GM23248 (cell line): ENCODE results near the gene MAML3. TPM values are rescaled to one million over a fixed set of nuclear protein-coding genes. Genes with fewer than 3 reads are reported as not detected.

Experiments
- DNase-seq: peaks from one replicate; pipeline ENCODE4 v3.0.0-alpha.2; 2015
- H2AFZ ChIP-seq: fragments of 200-600 bp; sonication (generic); 2 replicates; pipeline ENCODE4 v1.6.1; 2016; ENCODE audit warnings: antibody characterized with exemption
- H3F3A ChIP-seq: fragments of 200-600 bp; sonication (generic); 2 replicates; pipeline ENCODE4 v1.6.1; 2016; ENCODE audit warnings: mild to moderate bottlenecking, antibody characterized with exemption, mixed run types; ENCODE audit not compliant: insufficient read depth
- H3K27ac ChIP-seq: fragments of 200-600 bp; sonication (generic); 2 replicates; pipeline ENCODE4 v1.5.1; 2016; ENCODE audit warnings: mild to moderate bottlenecking
- H3K27me3 ChIP-seq: fragments of 200-600 bp; sonication (generic); replicated peaks from 2 replicates; pipeline ENCODE4 v1.6.1; 2016; ENCODE audit warnings: mild to moderate bottlenecking; ENCODE audit not compliant: insufficient read depth
- H3K36me3 ChIP-seq: fragments of 200-600 bp; sonication (generic); 2 replicates; pipeline ENCODE4 v1.6.1; 2016; ENCODE audit warnings: low read depth, mild to moderate bottlenecking
- H3K4me1 ChIP-seq: fragments of 200-600 bp; sonication (generic); 2 replicates; pipeline ENCODE4 v1.6.1; 2016; ENCODE audit warnings: mild to moderate bottlenecking; ENCODE audit not compliant: insufficient read depth
- H3K4me2 ChIP-seq: fragments of 200-600 bp; sonication (generic); one replicate; pipeline ENCODE4 v1.6.1; 2016; ENCODE audit warnings: mild to moderate bottlenecking; ENCODE audit not compliant: unreplicated experiment
- H3K4me3 ChIP-seq: fragments of 200-600 bp; sonication (generic); 2 replicates; pipeline ENCODE4 v1.5.1; 2016; ENCODE audit warnings: mild to moderate bottlenecking
- H3K79me2 ChIP-seq: fragments of 200-600 bp; sonication (generic); 2 replicates; pipeline ENCODE4 v1.6.1; 2016; ENCODE audit warnings: mild to moderate bottlenecking; ENCODE audit not compliant: insufficient read depth
- H3K9ac ChIP-seq: fragments of 200-600 bp; sonication (generic); 2 replicates; pipeline ENCODE4 v1.6.1; 2016; ENCODE audit warnings: mild to moderate bottlenecking
- H3K9me2 ChIP-seq: fragments of 200-600 bp; sonication (generic); 2 replicates; pipeline ENCODE4 v1.6.1; 2016; ENCODE audit warnings: mixed run types, mild to moderate bottlenecking, moderate library complexity; ENCODE audit not compliant: insufficient read depth
- H3K9me3 ChIP-seq: fragments of 200-600 bp; sonication (generic); one replicate; pipeline ENCODE4 v1.6.1; 2017; ENCODE audit warnings: low read depth
- H4K20me1 ChIP-seq: fragments of 200-600 bp; sonication (generic); 2 replicates; pipeline ENCODE4 v1.6.0; 2016; ENCODE audit not compliant: insufficient read depth
- EZH2 ChIP-seq: fragments of 200-600 bp; sonication (generic); IDR thresholded peaks from 2 replicates; pipeline ENCODE4 v1.6.1; 2018; ENCODE audit warnings: antibody characterized with exemption, mild to moderate bottlenecking; ENCODE audit not compliant: insufficient read depth, poor library complexity, severe bottlenecking
- EZH2phosphoT487 ChIP-seq: fragments of 200-600 bp; sonication (generic); IDR thresholded peaks from 2 replicates; pipeline ENCODE4 v1.6.1; 2018; ENCODE audit warnings: antibody characterized with exemption, moderate library complexity, mild to moderate bottlenecking, low read depth; ENCODE audit not compliant: insufficient read depth
- WGBS, 2 experiments: methylation state at CpG; one replicate each; pipeline ENCODE4 v1.1.6; 2015 to 2017; ENCODE audit warnings: low lambda C conversion rate in 2 of 2, low coverage in 1 of 2; ENCODE audit errors: missing lambda C conversion rate in 2 of 2; 5-methylcytosine and 5-hydroxymethylcytosine counted together
- in situ Hi-C: fragments of 300-500 bp; cut with MboI; formaldehyde crosslinking; loops from 2 replicates; pipeline ENCODE4 v1.15.0; 2020
- polyA plus RNA-seq: library from polyadenylated mRNA; unstranded; fragments of >200 nt; fragmentation: Nextera tagmentation; extraction: Ambion mirVana; gene quantifications from 2 replicates; pipeline ENCODE4 v1.2.1, GENCODE V29; 2016
- total RNA-seq: library from RNA; depleted of rRNA; stranded (reverse); fragments of >200 nt; shearing (Covaris generic); gene quantifications from 2 replicates; pipeline ENCODE4 v1.2.3, GENCODE V29; 2014

Gene MAML3
- total and polyA plus RNA-seq, 2 experiments from 2014 or later: 0.96 to 1.5 TPM

DNA sequence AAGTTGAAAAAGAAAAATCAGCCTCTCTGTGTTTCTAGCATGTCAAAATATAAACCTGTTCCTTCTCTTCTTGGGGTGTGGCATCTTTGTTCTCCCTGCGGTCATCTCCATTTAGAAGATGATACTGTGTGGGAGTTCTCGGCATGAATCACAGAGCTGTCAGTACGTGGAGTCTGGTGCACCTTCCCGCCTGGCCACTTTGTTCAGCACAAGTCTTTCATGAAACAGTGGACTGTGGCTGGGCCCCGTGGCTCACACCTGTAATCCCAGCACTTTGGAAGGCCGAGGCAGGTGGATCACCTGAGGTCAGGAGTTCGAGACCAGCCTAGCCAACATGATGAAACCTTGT lies 166.5 kb downstream of the MAML3 start:
- TF ChIP-seq EZH2phosphoT487: no peak
- no peak for TF ChIP-seq EZH2
- H3K4me2 ChIP-seq: no peak overlapping the region

DNA sequence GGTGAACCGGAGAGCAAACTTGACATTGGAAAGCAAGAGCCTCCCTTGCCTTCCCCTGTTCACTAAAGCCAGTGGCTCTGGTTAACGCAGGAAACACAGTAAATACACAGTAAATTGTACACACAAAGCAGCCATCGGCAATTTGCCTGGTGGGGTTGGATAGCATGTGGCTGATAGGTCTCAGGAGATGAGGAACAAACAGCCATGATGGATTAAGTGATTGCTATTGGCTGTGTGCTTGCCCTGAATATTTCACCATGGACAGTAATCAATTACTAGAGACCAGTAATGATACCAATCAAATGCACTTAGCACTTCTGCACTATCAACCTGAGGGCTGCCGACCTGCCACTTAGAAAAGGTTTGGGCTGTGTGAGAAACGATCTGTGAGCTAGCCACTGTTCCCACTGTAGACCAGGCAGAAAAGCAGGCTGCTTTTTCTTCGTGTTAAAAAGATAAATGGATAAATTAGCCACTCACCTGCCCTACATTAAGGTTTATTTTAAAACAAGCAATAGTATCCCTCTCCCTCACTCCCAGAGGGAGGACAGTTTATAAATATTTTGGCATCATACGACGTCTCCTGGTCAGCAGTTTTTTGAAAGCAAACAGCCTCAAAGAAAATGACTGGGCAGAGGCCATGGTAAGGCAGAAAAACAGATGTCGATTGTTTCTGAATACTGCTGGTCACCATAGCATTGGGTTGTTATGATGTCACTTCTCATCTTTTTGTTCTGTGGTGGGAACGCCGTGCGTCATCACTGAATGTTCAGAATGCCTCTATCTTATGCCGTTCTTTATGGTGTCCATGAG lies 167.1 kb downstream of the MAML3 start:
- WGBS, 2 experiments: 63 to 65% methylated on average over 13 of the region's 13 CpGs
- Histone ChIP-seq H4K20me1 (no peaks in the 10 kb centered on the region), H2AFZ (no peak overlapping the region), H3K27ac (no peak overlapping the region), H3K27me3 (no peaks in the 10 kb centered on the region), H3K4me1 (peaks cover 12% of the 10 kb centered on the region), H3K4me2 (no peak overlapping the region), H3K9me3 (no peaks in the 10 kb centered on the region), H3K9ac (no peak overlapping the region), H3K9me2 (0 out of 2 replicates have a peak, but pooled peaks cover under 1% of the 10 kb centered on the region), H3K4me3 (no peak overlapping the region), H3K79me2 (no peaks in the 10 kb centered on the region), H3F3A (peaks cover 11% of the 10 kb centered on the region; the same call in 1 of the 2 replicates), H3K36me3 (no peaks in the 10 kb centered on the region)
- in situ Hi-C loops: no loop called here
- no peak for TF ChIP-seq EZH2phosphoT487
- TF ChIP-seq EZH2: no peak
- DNase-seq: peak; percentile 9

More for the DNA sequence above, 166.5 kb downstream of the MAML3 start:
- Histone ChIP-seq H3K4me3 (no peak overlapping the region), H3K36me3 (no peaks in the 10 kb centered on the region), H2AFZ (no peak overlapping the region), H4K20me1 (no peaks in the 10 kb centered on the region), H3K79me2 (no peaks in the 10 kb centered on the region), H3K4me1 (peaks cover 12% of the 10 kb centered on the region), H3K9me3 (no peaks in the 10 kb centered on the region), H3K9ac (no peak overlapping the region), H3F3A (peaks cover 11% of the 10 kb centered on the region; the same call in 1 of the 2 replicates), H3K9me2 (no peaks in the 10 kb centered on the region), H3K27me3 (no peaks in the 10 kb centered on the region), H3K27ac (no peak overlapping the region)
- no peak for DNase-seq
- 80 to 82% methylated on average over 7 of the region's 7 CpGs for WGBS, 2 experiments
- in situ Hi-C loops: no loop called here

DNA sequence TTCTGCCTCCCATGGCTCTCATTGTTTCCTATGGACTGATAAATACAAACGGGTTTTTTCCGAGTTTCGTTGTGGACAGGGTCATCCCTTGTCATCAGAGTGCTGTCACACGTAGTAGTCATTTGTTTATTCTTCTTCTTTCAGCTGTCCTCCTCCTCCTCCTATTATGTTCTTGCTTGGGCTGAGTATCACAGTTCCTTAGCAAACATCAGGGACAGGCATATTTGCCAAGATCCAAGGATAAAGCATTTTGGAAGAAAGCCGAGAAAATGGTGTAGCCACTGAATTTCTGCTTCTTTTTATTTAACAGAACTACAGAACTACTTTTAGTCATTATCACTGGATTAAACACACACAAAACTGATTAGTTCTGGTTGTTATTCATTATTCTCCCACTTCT lies 167.9 kb downstream of the MAML3 start:
- no peak overlapping the region for H2AFZ ChIP-seq
- no peak overlapping the region for H3K4me2 ChIP-seq
- H4K20me1 ChIP-seq: no peaks in the 10 kb centered on the region
- H3K9me3 ChIP-seq: no peaks in the 10 kb centered on the region
- no peak overlapping the region for H3K4me3 ChIP-seq
- peaks cover 12% of the 10 kb centered on the region for H3K4me1 ChIP-seq
- H3K27me3 ChIP-seq: no peaks in the 10 kb centered on the region
- peaks cover 5% of the 10 kb centered on the region; the same call in 1 of the 2 replicates for H3K9me2 ChIP-seq
- TF ChIP-seq EZH2phosphoT487: no peak
- no peak for TF ChIP-seq EZH2
- peaks cover 11% of the 10 kb centered on the region; the same call in 1 of the 2 replicates for H3F3A ChIP-seq
- H3K27ac ChIP-seq: no peak overlapping the region
- 68 to 70% methylated on average over 5 of the region's 5 CpGs for WGBS, 2 experiments
- H3K9ac ChIP-seq: no peak overlapping the region
- no peaks in the 10 kb centered on the region for H3K36me3 ChIP-seq
- H3K79me2 ChIP-seq: no peaks in the 10 kb centered on the region
- no peak for DNase-seq
- in situ Hi-C loops: no loop called here

DNA sequence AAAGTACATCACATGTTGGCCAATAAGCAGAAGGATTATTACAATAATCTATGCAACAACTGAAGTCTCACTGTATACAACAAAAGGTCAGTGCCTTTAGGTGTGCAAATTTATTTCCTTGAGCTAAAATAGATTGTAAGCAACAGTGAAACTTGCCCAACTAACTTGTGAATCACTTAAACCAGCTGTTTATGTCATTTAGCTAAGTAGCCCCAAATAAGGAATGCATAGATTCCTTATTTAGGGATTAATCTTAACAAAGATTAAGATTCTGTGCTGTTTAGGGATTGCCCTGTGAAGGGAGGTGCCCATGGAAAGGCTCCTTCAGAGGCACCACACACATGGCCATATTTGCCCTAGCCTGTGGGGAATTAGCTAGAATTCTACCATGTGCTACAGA lies 168.6 kb downstream of the MAML3 start:
- in situ Hi-C loops: no loop called here
- DNase-seq: no peak
- peaks cover 5% of the 10 kb centered on the region; the same call in 1 of the 2 replicates for H3K9me2 ChIP-seq
- H4K20me1 ChIP-seq: no peaks in the 10 kb centered on the region
- no peaks in the 10 kb centered on the region for H3K79me2 ChIP-seq
- H3K4me3 ChIP-seq: no peak overlapping the region
- no peaks in the 10 kb centered on the region for H3K9me3 ChIP-seq
- no peaks in the 10 kb centered on the region for H3K27me3 ChIP-seq
- H3K36me3 ChIP-seq: no peaks in the 10 kb centered on the region
- no peak overlapping the region for H3K9ac ChIP-seq
- H3K4me1 ChIP-seq: peaks cover 12% of the 10 kb centered on the region
- peaks cover 11% of the 10 kb centered on the region; the same call in 1 of the 2 replicates for H3F3A ChIP-seq
- H2AFZ ChIP-seq: no peak overlapping the region
- no peak overlapping the region for H3K27ac ChIP-seq
- H3K4me2 ChIP-seq: no peak overlapping the region
- TF ChIP-seq EZH2phosphoT487 (no peak), EZH2 (no peak)
